HCT116 (cell line): ENCODE measurements around the gene RASGEF1C.

Experiments used
- CTCF ChIP-seq, 3 experiments: fragments of 200-600 bp in 1 of 3; sonication (generic) in 1 of 3; IDR thresholded peaks in 2 of 3; conservative IDR thresholded peaks in 1 of 3; 2 replicates each; pipeline ENCODE4 v1.5.1; 2012 to 2017; ENCODE audit warnings: low read depth in 2 of 3, low read length in 2 of 3, antibody characterized with exemption in 1 of 3, borderline replicate concordance in 1 of 3, control low read depth in 1 of 3, mild to moderate bottlenecking in 1 of 3, mixed read lengths in 1 of 3, mixed run types in 1 of 3, moderate library complexity in 1 of 3; ENCODE audit not compliant: insufficient read depth in 1 of 3
- EZH2phosphoT487 ChIP-seq: fragments of 200-600 bp; IDR thresholded peaks from 2 replicates; pipeline ENCODE4 v1.6.1; 2018; ENCODE audit warnings: antibody characterized with exemption, borderline replicate concordance
- POLR2A ChIP-seq: IDR thresholded peaks from 2 replicates; pipeline ENCODE4 v1.7.0; 2011; ENCODE audit warnings: borderline replicate concordance; ENCODE audit not compliant: insufficient read depth, insufficient read length; ENCODE audit errors: extremely low read depth
- POLR2AphosphoS5 ChIP-seq: IDR thresholded peaks from 2 replicates; pipeline ENCODE4 v1.6.1; 2011; ENCODE audit warnings: mild to moderate bottlenecking, low read depth, low read length, moderate library complexity
- REST ChIP-seq: IDR thresholded peaks from 2 replicates; pipeline ENCODE4 v1.6.1; 2012; ENCODE audit warnings: low read depth
- SIN3A ChIP-seq: IDR thresholded peaks from 2 replicates; pipeline ENCODE4 v1.6.1; 2012; ENCODE audit warnings: low read depth
- SRF ChIP-seq: IDR thresholded peaks from 2 replicates; pipeline ENCODE4 v1.6.1; 2012; ENCODE audit warnings: low read depth
- TCF7L2 ChIP-seq: IDR thresholded peaks from 2 replicates; pipeline ENCODE4 v1.7.0; 2011; ENCODE audit warnings: borderline replicate concordance, inconsistent platforms; ENCODE audit not compliant: insufficient read depth, insufficient read length; ENCODE audit errors: extremely low read depth

- TF ChIP-seq CTCF (IDR thresholded peaks at IDR 0.05 in 2 of 3, conservative IDR thresholded peaks at IDR 0.05 in 1 of 3; ENCODE audit: borderline replicate concordance in 1 of 3, insufficient read depth in 1 of 3, low read depth in 2 of 3, low read length in 2 of 3) (no peak), TCF7L2 (no peak), POLR2A (no peak), SRF (no peak), EZH2phosphoT487 (no peak), SIN3A (no peak), REST (no peak), POLR2AphosphoS5 (no peak)
Observed at GRCh38 chr5:180142824-180143610, 66.0 kb downstream of the RASGEF1C start.
